Activated T-helper 2 cell treated with anti-CD3 and anti-CD28 coated beads, Interferon-gamma antibody, Interleukin-2, Interleukin-4, amounts not matched to agents 10 μg/mL and 5 μg/mL and 100 μg/mL, durations not matched to agents 14 hours and 24 hours and 36 hours (primary cell): ENCODE results near the gene ALG12. TPM values are rescaled to one million over a fixed set of nuclear protein-coding genes. Genes with fewer than 3 reads are reported as not detected.

Source experiments
- DNase-seq: peaks from one replicate; pipeline ENCODE4 v3.0.0; 2021; ENCODE audit warnings: low spot score
- H3K27ac Mint-ChIP-seq: one replicate; pipeline ENCODE4 v1.8.0; 2021; ENCODE audit warnings: mixed read lengths
- H3K27me3 Mint-ChIP-seq: one replicate; pipeline ENCODE4 v1.8.0; 2021; ENCODE audit warnings: low read depth, mixed read lengths
- H3K36me3 Mint-ChIP-seq: one replicate; pipeline ENCODE4 v1.8.0; 2021; ENCODE audit warnings: low read depth, mixed read lengths
- H3K4me1 Mint-ChIP-seq: one replicate; pipeline ENCODE4 v1.8.0; 2021; ENCODE audit warnings: low read depth, mixed read lengths
- H3K4me3 Mint-ChIP-seq: one replicate; pipeline ENCODE4 v1.8.0; 2021; ENCODE audit warnings: low read depth, mild to moderate bottlenecking, moderate library complexity, mixed read lengths
- H3K9me3 Mint-ChIP-seq: one replicate; pipeline ENCODE4 v1.8.0; 2021; ENCODE audit warnings: mixed read lengths
- intact Hi-C: fragments of 100-400 bp; cut with micrococcal nuclease; formaldehyde crosslinking; loops from one replicate; pipeline ENCODE4 v1.15.1; 2023
- total RNA-seq: library from RNA; stranded (reverse); gene quantifications from 2 replicates; pipeline ENCODE4 v1.2.3, GENCODE V29; 2022

Gene ALG12
- total RNA-seq, 1 donor from 2014 or later = 16.5 TPM

- no peak for DNase-seq
- H3K4me3 Mint-ChIP-seq = peak overlapping the region; percentile 67
- no peaks in the 10 kb centered on the region for H3K9me3 Mint-ChIP-seq
- intact Hi-C loops = loop anchor here (1.0 to 5.0 kb wide), 4 partner anchors 41 to 152 kb away; partner anchors contain the start of genes PIM3 and ZBED4
- H3K27ac Mint-ChIP-seq = no peak overlapping the region
- no peaks in the 10 kb centered on the region for H3K27me3 Mint-ChIP-seq
- peaks cover 20% of the 10 kb centered on the region for H3K4me1 Mint-ChIP-seq
- H3K36me3 Mint-ChIP-seq = peaks cover 16% of the 10 kb centered on the region
These were observed 958 bp upstream of the ALG12 start for GRCh38 chr22:49918911-49919881.

GRCh38 chr22:49916831-49917230 is 1.4 kb downstream of the ALG12 start:
- Mint-ChIP-seq H3K4me3 (peak overlapping the region; percentile 87), H3K27me3 (no peaks in the 10 kb centered on the region), H3K27ac (no peak overlapping the region), H3K4me1 (peaks cover 17% of the 10 kb centered on the region), H3K36me3 (peaks cover 8% of the 10 kb centered on the region), H3K9me3 (no peaks in the 10 kb centered on the region)
- no peak for DNase-seq
- intact Hi-C loops = loop anchor here (5.0 kb wide), 2 partner anchors 45 to 150 kb away; no protein-coding TSS in a partner anchor

- Mint-ChIP-seq H3K4me3 (no peak overlapping the region), H3K27me3 (no peaks in the 10 kb centered on the region), H3K36me3 (peaks cover 8% of the 10 kb centered on the region), H3K4me1 (peaks cover 17% of the 10 kb centered on the region), H3K27ac (no peak overlapping the region), H3K9me3 (no peaks in the 10 kb centered on the region)
- DNase-seq = no peak
- intact Hi-C loops = loop anchor here (5.0 kb wide), 2 partner anchors 43 to 148 kb away; no protein-coding TSS in a partner anchor
These were observed 2.6 kb downstream of the ALG12 start for GRCh38 chr22:49915610-49916009.

DNA sequence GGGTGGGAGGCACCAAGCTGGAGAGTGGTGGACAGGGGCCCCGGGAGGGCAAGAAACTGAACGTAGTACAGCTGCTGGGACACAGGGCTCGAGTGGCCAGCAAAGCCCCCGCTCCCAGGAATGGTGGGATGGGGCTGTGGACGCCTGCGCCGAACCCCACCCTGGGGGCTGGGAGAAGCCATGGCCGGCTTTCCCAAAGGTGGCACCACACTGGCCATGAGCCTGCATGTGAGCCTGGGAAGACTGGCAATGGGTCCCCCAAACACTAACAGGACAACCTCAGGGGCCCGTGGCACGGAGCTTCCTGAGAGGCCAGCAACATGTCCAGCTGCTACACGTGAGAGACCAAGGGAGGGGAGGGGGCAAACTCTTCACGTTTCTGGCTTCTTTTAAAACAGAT is 4.0 kb downstream of the ALG12 start:
- no peak for DNase-seq
- Mint-ChIP-seq H3K4me1 (peaks cover 7% of the 10 kb centered on the region), H3K27me3 (no peaks in the 10 kb centered on the region), H3K9me3 (no peaks in the 10 kb centered on the region), H3K4me3 (no peak overlapping the region), H3K36me3 (peaks cover 14% of the 10 kb centered on the region), H3K27ac (no peak overlapping the region)
- intact Hi-C loops = no loop called here

- H3K4me3 Mint-ChIP-seq = no peak overlapping the region
These were observed 4.8 kb downstream of the ALG12 start for GRCh38 chr22:49913446-49913845.

DNA sequence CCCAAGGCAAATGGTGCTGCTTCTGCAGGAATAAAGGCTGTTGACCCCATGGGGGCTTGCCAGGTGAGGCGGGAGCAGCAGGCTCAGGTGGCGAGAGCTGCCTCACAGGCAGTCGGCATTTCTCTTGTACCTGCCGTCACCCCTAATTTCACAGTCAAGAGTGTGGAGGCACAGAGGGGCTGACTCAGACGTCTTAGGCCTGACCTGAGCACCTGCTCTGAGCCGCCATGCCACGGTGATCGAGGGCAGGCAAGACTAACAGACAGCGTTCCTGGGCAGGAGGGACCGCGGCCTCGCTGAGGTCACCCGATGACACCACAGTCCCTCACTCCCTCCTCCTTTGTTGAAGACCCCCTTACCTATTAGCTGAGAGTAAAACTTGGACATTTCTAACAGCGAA is 5.2 kb downstream of the ALG12 start:
- no peaks in the 10 kb centered on the region for H3K9me3 Mint-ChIP-seq
- H3K4me1 Mint-ChIP-seq = peaks cover 7% of the 10 kb centered on the region
- no peaks in the 10 kb centered on the region for H3K27me3 Mint-ChIP-seq
- no peak for DNase-seq
- H3K36me3 Mint-ChIP-seq = peaks cover 22% of the 10 kb centered on the region
- H3K4me3 Mint-ChIP-seq = no peak overlapping the region
- H3K27ac Mint-ChIP-seq = no peak overlapping the region
- intact Hi-C loops = no loop called here

More at GRCh38 chr22:49913446-49913845, 4.8 kb downstream of the ALG12 start:
- Mint-ChIP-seq H3K36me3 (peaks cover 22% of the 10 kb centered on the region), H3K4me1 (peaks cover 7% of the 10 kb centered on the region), H3K27me3 (no peaks in the 10 kb centered on the region), H3K9me3 (no peaks in the 10 kb centered on the region), H3K27ac (no peak overlapping the region)
- intact Hi-C loops = no loop called here
- no peak for DNase-seq

- H3K36me3 Mint-ChIP-seq = peaks cover 31% of the 10 kb centered on the region
- H3K9me3 Mint-ChIP-seq = no peaks in the 10 kb centered on the region
- H3K27ac Mint-ChIP-seq = no peak overlapping the region
- H3K4me1 Mint-ChIP-seq = peaks cover 4% of the 10 kb centered on the region
- no peak for DNase-seq
- no peak overlapping the region for H3K4me3 Mint-ChIP-seq
- no peaks in the 10 kb centered on the region for H3K27me3 Mint-ChIP-seq
- intact Hi-C loops = no loop called here
These were observed 6.2 kb downstream of the ALG12 start for GRCh38 chr22:49911881-49912625.

DNA sequence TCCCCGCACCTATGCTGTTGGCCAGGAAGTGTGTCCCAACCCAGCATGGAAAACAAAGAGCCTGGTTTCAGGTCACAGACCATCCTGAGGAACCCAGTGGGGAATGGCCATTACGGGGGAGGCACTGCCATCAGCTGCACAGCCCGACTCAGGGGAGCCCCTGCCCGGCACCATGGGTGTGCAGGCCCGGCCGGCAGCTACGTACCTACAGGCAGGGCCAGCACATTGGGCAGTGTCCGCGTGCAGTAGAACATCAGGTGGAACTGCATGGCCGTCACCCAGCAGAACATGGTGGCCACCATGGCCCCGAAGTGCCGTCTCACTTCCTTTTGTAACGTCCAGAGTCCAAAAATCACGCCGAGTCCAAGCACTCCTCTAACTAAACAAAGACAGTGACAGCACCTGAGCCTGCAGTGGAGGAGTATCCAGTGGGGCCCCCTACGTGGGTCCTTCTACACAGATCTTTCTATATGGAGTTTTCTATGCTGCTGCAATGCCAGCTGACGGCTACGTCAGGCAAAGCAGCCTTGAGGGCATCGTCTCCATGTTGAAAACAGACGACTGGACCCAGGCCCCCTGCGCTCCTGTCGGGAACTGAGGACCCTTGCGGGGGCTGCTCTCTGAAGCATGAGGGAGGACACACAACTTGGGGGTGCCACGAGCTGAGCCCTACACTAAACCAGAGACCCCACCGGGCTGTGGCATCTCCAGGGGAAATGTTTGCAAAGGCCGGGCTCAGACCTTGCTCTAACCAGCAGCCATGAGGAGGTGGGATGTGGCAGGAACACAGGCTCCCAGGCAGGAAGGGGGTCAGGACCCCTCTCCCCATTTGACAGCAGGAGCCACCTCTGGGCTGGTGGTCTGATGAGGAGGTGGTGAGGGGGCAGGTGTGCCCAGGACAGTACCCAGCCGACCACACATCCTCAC is 7.7 kb downstream of the ALG12 start:
- Mint-ChIP-seq H3K27ac (no peak overlapping the region), H3K9me3 (no peaks in the 10 kb centered on the region), H3K27me3 (no peaks in the 10 kb centered on the region), H3K36me3 (peaks cover 36% of the 10 kb centered on the region), H3K4me1 (no peaks in the 10 kb centered on the region), H3K4me3 (no peak overlapping the region)
- intact Hi-C loops = no loop called here
- DNase-seq = no peak

DNA sequence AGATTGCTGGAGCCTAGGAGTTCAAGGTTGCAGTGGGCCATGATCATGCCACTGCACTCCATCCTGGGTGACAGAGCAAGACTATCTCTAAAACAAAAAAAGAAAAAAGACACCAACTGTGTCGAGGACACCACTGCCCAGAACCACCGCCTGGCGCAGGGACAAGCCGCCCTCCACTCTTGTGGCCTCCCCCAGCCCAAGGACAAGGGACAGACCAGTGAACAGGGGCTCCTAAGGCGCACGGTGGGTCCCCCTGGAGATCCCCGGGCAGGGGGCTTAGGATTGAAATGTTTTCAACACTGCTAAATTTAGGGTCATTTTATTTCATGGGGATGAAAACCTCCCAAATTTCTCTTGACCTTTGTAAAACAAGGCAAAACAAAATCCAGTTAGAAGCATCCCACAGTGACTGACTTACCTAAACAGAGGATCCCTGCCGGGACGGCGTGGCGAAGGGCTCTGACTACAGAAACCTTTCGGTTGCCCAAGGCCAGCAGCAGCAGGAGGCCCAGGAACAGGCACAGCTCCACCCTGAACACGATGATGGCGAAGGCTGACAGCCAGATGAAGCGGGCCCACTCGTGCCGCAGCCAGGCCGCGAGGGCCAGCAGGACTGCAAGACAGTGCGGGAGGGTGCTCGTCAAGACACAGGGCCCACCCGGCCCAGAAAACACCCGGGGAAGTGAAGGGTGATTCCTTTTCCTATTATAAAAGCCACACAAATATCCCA is 8.6 kb downstream of the ALG12 start:
- Mint-ChIP-seq H3K9me3 (no peaks in the 10 kb centered on the region), H3K36me3 (peaks cover 40% of the 10 kb centered on the region), H3K4me1 (no peaks in the 10 kb centered on the region), H3K27me3 (no peaks in the 10 kb centered on the region), H3K27ac (no peak overlapping the region), H3K4me3 (no peak overlapping the region)
- DNase-seq = no peak
- intact Hi-C loops = no loop called here

DNA sequence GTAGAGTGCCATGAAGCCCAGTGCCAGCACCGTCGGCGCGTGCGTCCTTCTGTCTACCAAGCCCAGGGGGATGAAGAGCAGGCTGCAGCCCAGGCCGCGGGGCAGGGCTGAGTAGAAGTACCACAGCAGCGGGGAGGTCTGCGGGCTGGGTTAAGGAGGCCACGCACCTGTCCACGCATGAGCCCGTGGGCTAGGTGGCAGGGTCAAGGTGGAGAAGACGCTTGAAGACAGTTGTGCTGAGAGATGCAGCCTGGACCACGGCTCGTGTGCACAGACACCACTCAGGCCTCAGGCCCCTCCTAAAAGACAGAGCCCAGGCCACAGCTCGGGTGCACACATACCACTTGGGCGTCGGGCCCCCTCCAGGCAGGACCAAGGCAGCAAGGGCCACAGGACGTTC is 10.4 kb downstream of the ALG12 start:
- H3K4me3 Mint-ChIP-seq = no peak overlapping the region
- H3K36me3 Mint-ChIP-seq = peaks cover 54% of the 10 kb centered on the region
- H3K4me1 Mint-ChIP-seq = no peaks in the 10 kb centered on the region
- H3K27ac Mint-ChIP-seq = no peak overlapping the region
- intact Hi-C loops = no loop called here
- H3K9me3 Mint-ChIP-seq = no peaks in the 10 kb centered on the region
- DNase-seq = no peak
- no peaks in the 10 kb centered on the region for H3K27me3 Mint-ChIP-seq

DNA sequence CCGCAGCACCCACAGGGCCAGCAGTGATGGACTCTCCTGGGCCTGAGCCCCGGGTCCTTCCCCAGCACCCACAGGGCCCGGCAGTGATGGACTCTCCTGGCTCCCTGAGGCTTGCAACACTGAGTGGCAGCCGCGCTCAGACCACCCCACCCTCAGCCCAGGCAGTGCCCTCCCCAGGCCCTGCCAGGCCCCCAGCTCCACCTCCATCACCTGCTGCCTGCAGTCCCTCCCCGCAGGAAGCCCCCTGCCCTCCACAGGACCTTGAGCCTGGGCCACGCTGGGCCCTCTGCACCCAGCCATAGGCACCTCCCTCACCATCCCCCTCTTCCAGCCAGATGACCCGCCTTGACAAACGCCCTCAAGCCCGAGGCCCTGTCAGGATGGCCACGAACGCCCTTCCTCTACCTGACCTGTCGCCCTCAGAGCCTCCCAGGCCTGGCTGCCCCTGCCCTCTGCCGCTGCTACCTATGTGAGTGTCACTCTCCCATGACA is 11.4 kb downstream of the ALG12 start:
- no peak for DNase-seq
- Mint-ChIP-seq H3K4me3 (no peak overlapping the region), H3K4me1 (no peaks in the 10 kb centered on the region), H3K9me3 (no peaks in the 10 kb centered on the region), H3K36me3 (peaks cover 58% of the 10 kb centered on the region), H3K27ac (no peak overlapping the region), H3K27me3 (no peaks in the 10 kb centered on the region)
- intact Hi-C loops = no loop called here
